Amygdala (tissue), 56 donors: Measurements from ENCODE around the gene DCXR.

Experiments used
- DNase-seq, 56 donors: peaks; one replicate each; lab custom pipeline; 2025; lab: John Stamatoyannopoulos, UW

Gene DCXR

GRCh38 chr17:82028246-82028645, 9.3 kb downstream of the DCXR start:
- no peak for DNase-seq

GRCh38 chr17:82025401-82026107, 11.9 kb downstream of the DCXR start:
- DNase-seq, result no peak

- no peak for DNase-seq
These were observed 12.6 kb downstream of the DCXR start for GRCh38 chr17:82024859-82025258.

GRCh38 chr17:82023447-82024241, 13.9 kb downstream of the DCXR start:
- DNase-seq, result peak in 1 of 56 donors; percentile 42

GRCh38 chr17:82022981-82023446, 14.5 kb downstream of the DCXR start, which contains the start of gene LRRC45:
Gene LRRC45 (plus strand): TSS chr17:82023305. CDS start chr17:82023644, 339 bp downstream.
- DNase-seq, result peak; percentile 77 to 100 (median 100)

GRCh38 chr17:82022310-82022980, 15.1 kb downstream of the DCXR start, which contains the start of gene CENPX:
Gene CENPX (minus strand): TSS chr17:82022878. CDS start chr17:82022861, 17 bp downstream.
- peak in 1 of 56 donors; percentile 52 for DNase-seq

GRCh38 chr17:82021900-82022309, 15.6 kb downstream of the DCXR start:
- DNase-seq, result no peak

- DNase-seq, result peak in 53 of 56 donors; percentile 7 to 85 (median 53)
These were observed 16.2 kb downstream of the DCXR start for GRCh38 chr17:82021107-82021899.

GRCh38 chr17:82020572-82021106, 16.9 kb downstream of the DCXR start:
- peak in 4 of 56 donors; percentile 41 to 58 (median 52) for DNase-seq

- peak in 6 of 56 donors; percentile 21 to 55 (median 28) for DNase-seq
These were observed 17.6 kb downstream of the DCXR start for GRCh38 chr17:82019690-82020571.

GRCh38 chr17:82018989-82019689, 18.4 kb downstream of the DCXR start:
- no peak for DNase-seq

GRCh38 chr17:82018152-82018988, 19.1 kb downstream of the DCXR start:
- DNase-seq, result no peak

- no peak for DNase-seq
These were observed 19.8 kb downstream of the DCXR start for GRCh38 chr17:82017612-82018151.

GRCh38 chr17:82016875-82017459, 20.5 kb downstream of the DCXR start:
- no peak for DNase-seq

GRCh38 chr17:82016061-82016874, 21.2 kb downstream of the DCXR start:
- no peak for DNase-seq
